T-helper 1 cell (primary cell): ENCODE data around the gene GSC.
"Not testable (repeated sequence)": the region's sequence is repeated elsewhere in the genome, so short reads cannot be mapped to it uniquely, and the experiment has no call there.

Source experiments
- DNase-seq, 5 donors: peaks; one replicate each; pipeline ENCODE4 v3.0.0-alpha.2; 2012 to 2020

Gene GSC

GRCh38 chr14:94738097-94738496 is 31.8 kb downstream of the GSC start:
- DNase-seq, result no peak

GRCh38 chr14:94728950-94729349 is 41.0 kb downstream of the GSC start:
- DNase-seq, result no peak

- DNase-seq, result not testable (repeated sequence)
Measured at GRCh38 chr14:94728440-94728839, 41.5 kb downstream of the GSC start.

GRCh38 chr14:94726649-94727048 is 43.3 kb downstream of the GSC start:
- DNase-seq, result not testable (repeated sequence)

- no peak for DNase-seq
Measured at GRCh38 chr14:94724993-94725392, 44.9 kb downstream of the GSC start.

GRCh38 chr14:94722397-94722796 is 47.5 kb downstream of the GSC start:
- no peak for DNase-seq
